ENCODE results near the gene IMMP2L.
A peak's percentile ranks its signal among the peaks of the same experiment; 100 is the strongest.

IMMP2L gene

GRCh38 chr7:111486472-111487142 lies 75.7 kb downstream of the IMMP2L start:
- no peaks in the 10 kb centered on the region for H4K20me1 ChIP-seq (ENCODE audit: low read depth, low read length)
- no peak overlapping the region for H3K4me3 ChIP-seq (ENCODE audit: insufficient read depth, low read length, poor library complexity, severe bottlenecking)
- H3K9me2 ChIP-seq (replicated peaks; ENCODE audit: insufficient read depth, low read length), result no peaks in the 10 kb centered on the region
- no peaks in the 10 kb centered on the region for H3K79me2 ChIP-seq (ENCODE audit: insufficient read depth, low read length)
- no peak overlapping the region for H3K9ac ChIP-seq (ENCODE audit: low read length)
- H3K9me3 ChIP-seq (ENCODE audit: insufficient read depth, low read length), result no peaks in the 10 kb centered on the region
- H3K27me3 ChIP-seq (ENCODE audit: low read length), result no peaks in the 10 kb centered on the region
- H3K36me3 ChIP-seq (ENCODE audit: low read length), result no peaks in the 10 kb centered on the region
- no peak overlapping the region for H2AFZ ChIP-seq (ENCODE audit: low read depth, low read length, severe bottlenecking)
- no peak overlapping the region for H3K4me2 ChIP-seq (ENCODE audit: low read depth, low read length, poor library complexity, severe bottlenecking)
- no peak for TF ChIP-seq EZH2phosphoT487 (conservative IDR thresholded peaks at IDR 0.05; ENCODE audit: low read length)
- peak; percentile 59 for TF ChIP-seq CTCF (IDR thresholded peaks at IDR 0.05; ENCODE audit: insufficient read depth, low read length, poor library complexity, severe bottlenecking)
- H3K27ac ChIP-seq (ENCODE audit: low read depth, low read length), result peak overlapping the region; percentile 8; the same call in 1 of the 2 replicates
- H3F3A ChIP-seq (ENCODE audit: insufficient read depth), result no peaks in the 10 kb centered on the region

GRCh38 chr7:111485701-111486380 lies 76.5 kb downstream of the IMMP2L start:
- H3K9me3 ChIP-seq (ENCODE audit: insufficient read depth, low read length), result no peaks in the 10 kb centered on the region
- H3K36me3 ChIP-seq (ENCODE audit: low read length), result no peaks in the 10 kb centered on the region
- H3K9me2 ChIP-seq (replicated peaks; ENCODE audit: insufficient read depth, low read length), result no peaks in the 10 kb centered on the region
- H3K4me2 ChIP-seq (ENCODE audit: low read depth, low read length, poor library complexity, severe bottlenecking), result no peak overlapping the region
- no peaks in the 10 kb centered on the region for H3K27me3 ChIP-seq (ENCODE audit: low read length)
- H3K27ac ChIP-seq (ENCODE audit: low read depth, low read length), result no peak overlapping the region
- H3K79me2 ChIP-seq (ENCODE audit: insufficient read depth, low read length), result no peaks in the 10 kb centered on the region
- H2AFZ ChIP-seq (ENCODE audit: low read depth, low read length, severe bottlenecking), result no peak overlapping the region
- no peak overlapping the region for H3K4me3 ChIP-seq (ENCODE audit: insufficient read depth, low read length, poor library complexity, severe bottlenecking)
- TF ChIP-seq EZH2phosphoT487 (conservative IDR thresholded peaks at IDR 0.05; ENCODE audit: low read length) (no peak), CTCF (IDR thresholded peaks at IDR 0.05; ENCODE audit: insufficient read depth, low read length, poor library complexity, severe bottlenecking) (no peak)
- no peaks in the 10 kb centered on the region for H3F3A ChIP-seq (ENCODE audit: insufficient read depth)
- H3K9ac ChIP-seq (ENCODE audit: low read length), result no peak overlapping the region
- H4K20me1 ChIP-seq (ENCODE audit: low read depth, low read length), result no peaks in the 10 kb centered on the region

GRCh38 chr7:111483078-111483477 lies 79.2 kb downstream of the IMMP2L start:
- no peaks in the 10 kb centered on the region for H3F3A ChIP-seq (ENCODE audit: insufficient read depth)
- no peak overlapping the region for H3K27ac ChIP-seq (ENCODE audit: low read depth, low read length)
- H3K4me2 ChIP-seq (ENCODE audit: low read depth, low read length, poor library complexity, severe bottlenecking), result no peak overlapping the region
- H3K9me3 ChIP-seq (ENCODE audit: insufficient read depth, low read length), result no peaks in the 10 kb centered on the region
- H2AFZ ChIP-seq (ENCODE audit: low read depth, low read length, severe bottlenecking), result no peak overlapping the region
- H3K27me3 ChIP-seq (ENCODE audit: low read length), result no peaks in the 10 kb centered on the region
- H3K9ac ChIP-seq (ENCODE audit: low read length), result no peak overlapping the region
- H3K9me2 ChIP-seq (replicated peaks; ENCODE audit: insufficient read depth, low read length), result no peaks in the 10 kb centered on the region
- no peaks in the 10 kb centered on the region for H3K36me3 ChIP-seq (ENCODE audit: low read length)
- TF ChIP-seq EZH2phosphoT487 (conservative IDR thresholded peaks at IDR 0.05; ENCODE audit: low read length), result no peak
- TF ChIP-seq CTCF (IDR thresholded peaks at IDR 0.05; ENCODE audit: insufficient read depth, low read length, poor library complexity, severe bottlenecking), result no peak
- no peaks in the 10 kb centered on the region for H3K79me2 ChIP-seq (ENCODE audit: insufficient read depth, low read length)
- no peak overlapping the region for H3K4me3 ChIP-seq (ENCODE audit: insufficient read depth, low read length, poor library complexity, severe bottlenecking)
- no peaks in the 10 kb centered on the region for H4K20me1 ChIP-seq (ENCODE audit: low read depth, low read length)

Measured in SU-DHL-6 (cell line).